GM12878 (cell line): ENCODE results near the gene ADH7. TPM values are rescaled to one million over a fixed set of nuclear protein-coding genes. Genes with fewer than 3 reads are reported as not detected.

Source experiments
- ATAC-seq: fragments of 200-7000 bp; cut with Tn5 transposase; 3 replicates; pipeline ENCODE4 v1.9.1; 2020; ENCODE audit warnings: mild to moderate bottlenecking, moderate library complexity
- BruUV-seq: library from RNA; stranded (reverse); fragments of 400-500 nt; replicated peaks from 2 replicates; lab custom pipeline; 2021; lab: Mats Ljungman, UMichigan
- CTCF ChIA-PET: fragments of 300-600 bp; sonication (Branson Sonifier 250); formaldehyde crosslinking; extraction: SDS; loops from one replicate; lab custom pipeline; 2021; ENCODE audit warnings: inconsistent platforms; lab: Yijun Ruan, JAX
- POLR2A ChIA-PET: fragments of 350-600 bp; formaldehyde crosslinking; extraction: SDS; loops from one replicate; lab custom pipeline; 2021; ENCODE audit warnings: inconsistent platforms; lab: Charles Lee
- RAD21 ChIA-PET: fragments of 300-600 bp; sonication (Branson Sonifier 250); formaldehyde crosslinking; loops from one replicate; lab custom pipeline; 2023; ENCODE audit warnings: antibody characterized with exemption; ENCODE audit not compliant: unreplicated experiment; lab: Charles Lee
- SMC1A ChIA-PET: fragments of 300-600 bp; sonication (Branson Sonifier 250); formaldehyde crosslinking; loops from one replicate; lab custom pipeline; 2023; ENCODE audit not compliant: unreplicated experiment, uncharacterized antibody; lab: Charles Lee
- DNase-seq: peaks from one replicate; pipeline ENCODE4 v3.0.0-alpha.2; 2011; ENCODE audit warnings: low read depth, low spot score
- FAIRE-seq: peaks from 3 replicates; lab custom pipeline; 2011; peaks lifted over from hg19 to GRCh38; lab: Jason Lieb, UNC
- H2AFZ ChIP-seq: 2 replicates; pipeline ENCODE4 v1.6.0; 2011; ENCODE audit warnings: low read depth, low read length, control low read depth; ENCODE audit not compliant: control insufficient read depth
- H3K27ac ChIP-seq: 2 replicates; pipeline ENCODE4 v1.5.1; 2011; ENCODE audit warnings: control low read depth; ENCODE audit not compliant: control insufficient read depth, insufficient read depth
- H3K27me3 ChIP-seq, 2 experiments: replicated peaks in 1 of 2; 2 replicates each; pipeline versions ENCODE4 v1.6.0 to v1.6.1; 2011; ENCODE audit warnings: low read length in 1 of 2; ENCODE audit not compliant: control insufficient read depth in 2 of 2, insufficient read depth in 2 of 2
- H3K36me3 ChIP-seq, 2 experiments: 2 replicates each; pipeline ENCODE4 v1.5.1; 2011; ENCODE audit warnings: low read length in 1 of 2; ENCODE audit not compliant: control insufficient read depth in 2 of 2, insufficient read depth in 2 of 2
- H3K4me1 ChIP-seq: 2 replicates; pipeline ENCODE4 v1.6.1; 2011; ENCODE audit warnings: mild to moderate bottlenecking, low read length, moderate library complexity, mixed read lengths; ENCODE audit not compliant: control insufficient read depth, insufficient read depth
- H3K4me2 ChIP-seq: 2 replicates; pipeline ENCODE4 v1.6.0; 2011; ENCODE audit warnings: control low read depth; ENCODE audit not compliant: control insufficient read depth, insufficient read depth
- H3K4me3 ChIP-seq: fragments of 200-600 bp; sonication (generic); 2 replicates; pipeline ENCODE4 v1.5.1; 2016
- H3K79me2 ChIP-seq: 2 replicates; pipeline ENCODE4 v1.6.0; 2011; ENCODE audit warnings: low read length; ENCODE audit not compliant: control insufficient read depth, insufficient read depth
- H3K9ac ChIP-seq: 2 replicates; pipeline ENCODE4 v1.8.0; 2011; ENCODE audit warnings: low read length, control low read depth, mixed read lengths; ENCODE audit not compliant: control insufficient read depth, insufficient read depth
- H3K9me3 ChIP-seq: replicated peaks from 3 replicates; pipeline ENCODE4 v1.5.1; 2011; ENCODE audit warnings: mild to moderate bottlenecking, low read length; ENCODE audit not compliant: control insufficient read depth, insufficient read depth
- H4K20me1 ChIP-seq: 2 replicates; pipeline ENCODE4 v1.6.0; 2011; ENCODE audit not compliant: control insufficient read depth, insufficient read depth
- HDAC2 ChIP-seq: fragments of 200-600 bp; sonication (generic); IDR thresholded peaks from 2 replicates; pipeline ENCODE4 v1.6.1; 2017
- SREBF1 ChIP-seq: IDR thresholded peaks from 2 replicates; pipeline ENCODE4 v1.6.1; 2012; ENCODE audit warnings: mild to moderate bottlenecking, low read length
- ZBTB4 ChIP-seq: fragments of 450-650 bp; formaldehyde crosslinking; IDR thresholded peaks from 2 replicates; pipeline ENCODE4 v1.4.0; 2022; ENCODE audit warnings: mild to moderate bottlenecking, moderate library complexity
- WGBS: methylation state at CpG from one replicate; pipeline ENCODE4 v1.1.6; 2016; ENCODE audit warnings: low lambda C conversion rate; ENCODE audit not compliant: insufficient replicate concordance, insufficient coverage; ENCODE audit errors: missing lambda C conversion rate; 5-methylcytosine and 5-hydroxymethylcytosine counted together
- in situ Hi-C: fragments of 300-500 bp; cut with MboI; formaldehyde crosslinking; loops from 9 replicates; pipeline ENCODE4 v1.14.3; 2018; ENCODE audit warnings: mixed read lengths
- intact Hi-C: fragments of 100-400 bp; cut with micrococcal nuclease; formaldehyde crosslinking; loops from one replicate; pipeline ENCODE4 v1.14.2; 2022; ENCODE audit not compliant: unreplicated experiment
- polyA plus RNA-seq, 11 experiments: library from polyadenylated mRNA; depleted of rRNA in 4 of 11; unstranded in 6 of 11; stranded (reverse) in 5 of 11; fragments of >200 nt; fragmentation: Nextera tagmentation in 4 of 11; fragmentation: Illumina TruSeq in 1 of 11; extraction: Ambion mirVana in 4 of 11; extraction: Trizol in 1 of 11; gene quantifications; 1 replicate in 1 of 11; 2 replicates in 10 of 11; pipeline versions ENCODE4 v1.2.1 to v1.2.3, GENCODE V29; 2011 to 2016; ENCODE audit warnings: inconsistent platforms in 2 of 11, missing spikeins in 2 of 11, low read depth in 1 of 11
- total RNA-seq, 4 experiments: library from RNA; depleted of rRNA in 3 of 4; stranded (reverse); fragments of >200 nt in 3 of 4; fragmentation: Illumina TruSeq in 1 of 4; extraction: Trizol in 1 of 4; gene quantifications; 2 replicates each; pipeline versions ENCODE4 v1.2.1 to v1.2.3, GENCODE V29; 2013 to 2021

The ADH7 gene
- total and polyA plus RNA-seq, 10 of the 15 experiments (the other 5 are each of a cell fraction or from before 2014, with no cell fraction given) = not detected

- CTCF ChIA-PET = interaction anchor here (0.6 to 0.7 kb wide), 2 partner anchors 9 to 14 kb away, joined by 3 read pairs; no protein-coding TSS in a partner anchor
- H3K4me3 ChIP-seq = no peak overlapping the region
- RAD21 ChIA-PET = no interaction called here
- no peaks in the 10 kb centered on the region for H3K79me2 ChIP-seq
- SMC1A ChIA-PET = no interaction called here
- intact Hi-C loops (no loop called here), in situ Hi-C loops (no loop called here)
- FAIRE-seq (no peak), DNase-seq (no peak), ATAC-seq (no peak)
- TF ChIP-seq HDAC2 = no peak
- no peak for TF ChIP-seq SREBF1
- no peak overlapping the region for H3K4me2 ChIP-seq
- no peaks in the 10 kb centered on the region; the same call in 2 of the 3 replicates for H3K9me3 ChIP-seq
- H3K27me3 ChIP-seq = no peaks in the 10 kb centered on the region
- H3K27ac ChIP-seq = no peak overlapping the region
- no peaks in the 10 kb centered on the region for H3K36me3 ChIP-seq
- no peaks in the 10 kb centered on the region for H4K20me1 ChIP-seq
- POLR2A ChIA-PET = interaction anchor here (0.9 kb wide), 1 partner anchor 37 kb away, joined by 5 read pairs; no protein-coding TSS in a partner anchor
- no TSS peak for BruUV-seq
- H2AFZ ChIP-seq = no peak overlapping the region
- H3K4me1 ChIP-seq = no peaks in the 10 kb centered on the region
- no peak overlapping the region for H3K9ac ChIP-seq
- 5% methylated on average over 1 of the region's 1 CpG for WGBS
Observed at GRCh38 chr4:99483636-99484035, 48.5 kb upstream of the ADH7 start.

- no peak overlapping the region for H3K4me3 ChIP-seq
- no peaks in the 10 kb centered on the region for H3K4me1 ChIP-seq
- FAIRE-seq (no peak), DNase-seq (no peak), ATAC-seq (no peak)
- RAD21 ChIA-PET = interaction anchor here (1.2 kb wide), 1 partner anchor 10 kb away, joined by 3 read pairs; no protein-coding TSS in a partner anchor
- H3K27ac ChIP-seq = no peak overlapping the region
- CTCF ChIA-PET = no interaction called here
- in situ Hi-C loops = no loop called here
- intact Hi-C loops = no loop called here
- 0% methylated on average over 1 of the region's 1 CpG for WGBS
- POLR2A ChIA-PET = no interaction called here
- no peak for TF ChIP-seq ZBTB4
- no peaks in the 10 kb centered on the region for H3K79me2 ChIP-seq
- no peaks in the 10 kb centered on the region for H3K36me3 ChIP-seq
- SMC1A ChIA-PET = interaction anchor here (1.0 kb wide), 1 partner anchor 335 kb away, joined by 3 read pairs; no protein-coding TSS in a partner anchor
- H2AFZ ChIP-seq = no peak overlapping the region
- no TSS peak for BruUV-seq
- no peaks in the 10 kb centered on the region for H3K9me3 ChIP-seq
- H4K20me1 ChIP-seq = no peaks in the 10 kb centered on the region
- H3K4me2 ChIP-seq = no peak overlapping the region
- H3K27me3 ChIP-seq = no peaks in the 10 kb centered on the region
- no peak overlapping the region for H3K9ac ChIP-seq
Observed at GRCh38 chr4:99473131-99473530, 38.0 kb upstream of the ADH7 start.
